Brain microvascular endothelial cell (primary cell): ENCODE measurements around the gene METRN.

Source experiments
- DNase-seq: peaks from one replicate; pipeline ENCODE4 v3.0.0-alpha.2; 2020
- H3K27ac ChIP-seq: fragments of 250-450 bp; sonication (Bioruptor Pico); 2 replicates; pipeline ENCODE4 v1.5.1; 2020; ENCODE audit warnings: mild to moderate bottlenecking, moderate library complexity
- H3K27me3 ChIP-seq: fragments of 250-450 bp; sonication (Bioruptor Pico); replicated peaks from 2 replicates; pipeline ENCODE4 v1.5.1; 2020; ENCODE audit warnings: mild to moderate bottlenecking
- H3K36me3 ChIP-seq: fragments of 250-450 bp; sonication (Bioruptor Pico); replicated peaks from 2 replicates; pipeline ENCODE4 v1.5.1; 2020; ENCODE audit warnings: mild to moderate bottlenecking
- H3K4me3 ChIP-seq: 2 replicates; pipeline ENCODE4 v1.5.1; 2011; ENCODE audit warnings: low read depth, mild to moderate bottlenecking, control low read depth, low read length, moderate library complexity
- in situ Hi-C: cut with HindIII; loops from 2 replicates; pipeline ENCODE4 v1.10.0; 2017; ENCODE audit warnings: low sequenced_read_pairs, low pct_ligation_motif_present
- TF ChIP-seq, protein P1 (sequence below): IDR thresholded peaks from 2 replicates; pipeline ENCODE4 v1.5.1; 2011; ENCODE audit warnings: low read depth, mild to moderate bottlenecking, moderate library complexity, low read length, control low read depth, inconsistent platforms; ENCODE audit errors: missing control alignments

The METRN gene

DNA sequence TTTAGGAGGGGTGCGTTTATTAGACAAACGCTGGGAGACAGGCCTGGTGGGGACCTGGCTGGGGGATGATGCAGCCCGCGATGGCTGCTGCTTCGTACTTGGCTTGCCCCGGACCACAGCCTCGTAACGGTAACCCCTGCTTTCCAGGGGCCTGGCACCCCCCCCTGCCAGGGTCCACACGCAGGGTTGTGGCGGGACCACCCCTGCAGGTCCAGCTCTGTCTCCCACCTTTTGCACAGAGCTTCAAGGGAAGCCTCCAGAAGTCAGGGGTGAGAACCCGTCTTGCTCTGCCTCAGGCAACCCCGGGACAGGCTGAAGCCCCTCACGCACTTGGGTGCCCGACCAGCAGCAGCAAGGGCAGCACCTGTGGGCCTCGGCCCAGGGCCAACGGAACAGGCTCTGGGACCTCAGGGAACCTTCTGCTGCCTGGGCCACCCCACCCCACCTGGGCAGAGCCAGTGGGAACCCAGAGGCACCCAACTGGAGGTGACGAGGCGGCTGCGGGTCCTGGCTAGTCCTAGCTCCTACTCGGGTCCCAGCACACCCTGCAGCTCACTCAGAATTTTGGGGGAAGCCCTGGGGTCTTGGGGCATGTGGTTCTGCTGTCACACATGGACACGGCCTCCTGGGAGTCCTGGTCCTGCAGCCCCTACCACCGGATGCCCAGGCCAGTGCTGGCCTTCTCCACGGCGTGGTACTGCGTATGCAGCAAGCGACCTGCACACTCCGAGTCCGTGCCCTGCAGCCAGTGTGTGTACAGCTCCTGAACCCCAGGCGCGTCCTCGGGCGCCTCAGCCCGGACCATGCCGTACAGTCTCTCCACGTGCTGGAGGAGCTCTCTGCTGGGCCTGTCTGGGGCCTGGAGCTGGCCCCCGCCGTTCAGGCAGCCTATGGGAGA is 15.1 kb downstream of the METRN start:
- TF ChIP-seq, protein P1, sequence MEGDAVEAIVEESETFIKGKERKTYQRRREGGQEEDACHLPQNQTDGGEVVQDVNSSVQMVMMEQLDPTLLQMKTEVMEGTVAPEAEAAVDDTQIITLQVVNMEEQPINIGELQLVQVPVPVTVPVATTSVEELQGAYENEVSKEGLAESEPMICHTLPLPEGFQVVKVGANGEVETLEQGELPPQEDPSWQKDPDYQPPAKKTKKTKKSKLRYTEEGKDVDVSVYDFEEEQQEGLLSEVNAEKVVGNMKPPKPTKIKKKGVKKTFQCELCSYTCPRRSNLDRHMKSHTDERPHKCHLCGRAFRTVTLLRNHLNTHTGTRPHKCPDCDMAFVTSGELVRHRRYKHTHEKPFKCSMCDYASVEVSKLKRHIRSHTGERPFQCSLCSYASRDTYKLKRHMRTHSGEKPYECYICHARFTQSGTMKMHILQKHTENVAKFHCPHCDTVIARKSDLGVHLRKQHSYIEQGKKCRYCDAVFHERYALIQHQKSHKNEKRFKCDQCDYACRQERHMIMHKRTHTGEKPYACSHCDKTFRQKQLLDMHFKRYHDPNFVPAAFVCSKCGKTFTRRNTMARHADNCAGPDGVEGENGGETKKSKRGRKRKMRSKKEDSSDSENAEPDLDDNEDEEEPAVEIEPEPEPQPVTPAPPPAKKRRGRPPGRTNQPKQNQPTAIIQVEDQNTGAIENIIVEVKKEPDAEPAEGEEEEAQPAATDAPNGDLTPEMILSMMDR = no peak
- H3K36me3 ChIP-seq = peaks cover 17% of the 10 kb centered on the region
- DNase-seq = no peak
- H3K4me3 ChIP-seq = no peak overlapping the region
- H3K27ac ChIP-seq = no peak overlapping the region
- H3K27me3 ChIP-seq = no peaks in the 10 kb centered on the region
- in situ Hi-C loops = no loop called here

DNA sequence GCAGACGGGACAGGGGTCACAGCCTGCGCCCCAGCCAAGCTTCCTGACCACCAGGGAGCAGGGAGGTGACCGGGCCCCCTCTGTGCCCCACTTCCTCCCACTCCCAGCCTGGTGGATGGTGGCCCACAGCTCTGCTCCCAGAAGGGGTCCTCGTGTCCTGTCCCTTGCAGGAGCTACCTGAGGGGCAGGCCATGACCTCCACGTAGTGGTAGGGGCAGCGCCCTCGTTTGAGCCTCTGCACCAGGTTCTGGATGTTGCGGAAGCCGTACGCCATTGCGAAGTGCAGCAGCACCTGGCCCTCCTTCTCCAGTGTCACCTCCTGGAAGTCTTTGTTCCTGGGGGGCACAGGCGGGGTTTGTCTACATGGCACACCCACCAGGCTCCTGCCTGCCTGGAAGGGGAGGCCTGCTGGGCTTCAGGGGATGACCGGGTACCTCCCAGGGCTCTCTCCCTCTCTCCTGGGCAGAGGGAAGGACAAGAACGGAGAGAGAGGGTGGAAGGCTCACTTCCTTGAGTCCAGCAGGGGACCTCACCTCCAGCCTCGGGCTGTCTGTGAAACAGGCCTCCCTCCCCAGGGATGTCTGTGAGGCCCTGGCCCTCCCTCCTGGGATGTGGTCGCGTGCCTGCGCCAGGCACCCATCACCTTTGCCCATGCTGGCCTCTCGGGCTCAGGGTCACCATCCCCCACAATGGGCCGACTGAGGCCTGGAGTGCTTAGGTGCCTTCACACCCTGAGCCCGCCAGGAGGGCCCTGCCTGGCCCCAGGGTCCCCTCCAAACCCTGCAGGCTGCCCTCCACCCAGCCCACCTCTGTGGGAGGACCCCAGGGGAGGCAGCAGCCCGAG is 16.0 kb downstream of the METRN start:
- H3K36me3 ChIP-seq = peaks cover 22% of the 10 kb centered on the region
- H3K27ac ChIP-seq = no peak overlapping the region
- H3K4me3 ChIP-seq = no peak overlapping the region
- no peaks in the 10 kb centered on the region for H3K27me3 ChIP-seq
- in situ Hi-C loops = no loop called here
- DNase-seq = no peak
- TF ChIP-seq, protein P1 = no peak

DNA sequence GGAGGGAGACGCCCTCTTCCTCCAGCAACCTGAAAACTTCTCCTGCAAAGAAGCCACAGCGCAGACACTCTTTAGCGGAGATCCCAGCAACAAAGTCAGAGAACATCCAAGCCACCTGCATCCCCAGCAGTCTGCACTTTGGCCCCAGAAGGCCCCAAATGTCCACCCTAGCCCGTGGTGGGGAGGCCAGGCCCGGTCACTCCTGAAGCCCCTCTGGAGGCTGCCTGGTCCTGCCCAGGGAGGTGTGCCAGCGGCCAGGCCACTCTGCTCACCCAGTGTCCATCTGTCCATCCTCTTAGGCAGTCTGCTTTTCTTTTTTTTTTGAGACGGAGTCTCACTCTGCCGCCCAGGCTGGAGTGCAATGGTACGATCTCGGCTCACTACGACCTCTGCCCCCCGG is 17.4 kb downstream of the METRN start:
- no peak for DNase-seq
- in situ Hi-C loops = no loop called here
- no peak overlapping the region for H3K4me3 ChIP-seq
- peaks cover 29% of the 10 kb centered on the region for H3K36me3 ChIP-seq
- H3K27ac ChIP-seq = no peak overlapping the region
- TF ChIP-seq, protein P1 = no peak
- no peaks in the 10 kb centered on the region for H3K27me3 ChIP-seq

DNA sequence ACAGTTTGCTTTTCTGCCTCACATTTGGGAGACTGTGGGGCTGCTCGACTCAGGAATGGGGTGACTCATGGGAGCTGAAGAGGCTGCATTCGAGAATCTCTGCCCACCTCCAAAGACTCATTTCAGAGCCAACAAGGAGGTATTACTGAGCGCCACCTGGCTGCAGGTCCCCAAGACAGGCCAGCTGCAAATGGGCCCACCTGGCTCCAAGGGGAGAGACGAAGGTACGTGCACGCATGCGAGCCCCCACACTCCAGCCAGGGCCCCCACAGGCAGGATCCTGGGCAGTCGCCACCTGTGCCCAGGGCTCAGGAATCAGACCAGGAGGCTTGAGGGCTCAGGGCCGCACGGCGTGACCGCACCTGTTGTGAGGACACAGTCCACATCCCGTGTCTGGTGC is 18.0 kb downstream of the METRN start:
- no peak overlapping the region for H3K27ac ChIP-seq
- peaks cover 29% of the 10 kb centered on the region for H3K36me3 ChIP-seq
- H3K27me3 ChIP-seq = no peaks in the 10 kb centered on the region
- H3K4me3 ChIP-seq = no peak overlapping the region
- no peak for DNase-seq
- in situ Hi-C loops = no loop called here
- TF ChIP-seq, protein P1 = no peak

DNA sequence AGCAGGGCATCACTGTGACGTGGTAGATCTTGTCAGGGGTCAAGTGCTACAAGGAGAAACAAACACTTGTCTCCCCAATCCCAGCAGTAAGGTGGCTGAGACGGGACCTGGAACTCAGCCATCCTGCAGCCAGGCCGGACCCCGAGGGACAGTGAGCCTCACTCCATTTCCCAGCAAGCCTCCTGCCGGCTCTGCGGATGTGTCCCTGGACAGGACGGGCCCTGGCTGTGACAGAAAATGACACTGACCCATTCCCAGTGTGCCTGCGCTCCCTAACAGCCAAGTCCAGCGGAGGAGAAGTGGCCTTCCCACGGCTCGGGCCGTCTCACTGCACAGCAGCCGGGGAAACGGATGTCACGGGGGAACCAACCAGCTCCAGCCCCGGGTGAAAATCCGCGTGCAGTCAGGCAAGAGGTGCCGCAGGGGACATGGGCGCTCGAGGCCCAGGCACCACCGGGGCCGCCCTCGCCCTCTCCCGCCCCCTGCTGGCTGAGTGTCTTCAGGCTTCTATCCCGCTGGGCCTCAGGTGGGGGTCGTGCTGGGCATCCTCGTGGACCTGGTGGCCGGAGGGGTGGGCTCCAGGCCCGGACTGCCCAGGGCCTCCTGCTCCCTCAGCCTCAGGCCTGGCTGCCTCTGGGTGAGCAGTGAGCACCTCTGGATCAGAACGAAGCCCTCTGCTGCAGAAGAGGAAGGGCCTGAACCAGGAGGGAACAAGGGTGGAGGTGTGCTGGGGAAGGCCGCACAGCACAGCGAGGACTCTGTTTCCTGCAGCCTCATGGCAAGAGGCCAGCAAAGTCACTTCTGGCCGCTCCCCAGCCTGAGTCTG is 18.7 kb downstream of the METRN start:
- Histone ChIP-seq H3K27me3 (no peaks in the 10 kb centered on the region), H3K27ac (no peak overlapping the region), H3K4me3 (no peak overlapping the region), H3K36me3 (peaks cover 29% of the 10 kb centered on the region)
- TF ChIP-seq, protein P1 = no peak
- DNase-seq = no peak
- in situ Hi-C loops = no loop called here
